ENCODE data around the gene TCF25.

The TCF25 gene

GRCh38 chr16:89827383-89828198 lies 45.8 kb upstream of the TCF25 start (continued):
- TF ChIP-seq ZNF513 (tag by site-specific recombination; IDR thresholded peaks at IDR 0.05), result no peak

GRCh38 chr16:89828199-89828869 lies 45.1 kb upstream of the TCF25 start, which contains the start of gene SPIRE2:
Gene SPIRE2, plus strand, starts transcription at chr16:89828475. Its CDS starts 76 bp downstream, at chr16:89828551.
- no peaks in the 10 kb centered on the region for H3K9me3 ChIP-seq (ENCODE audit: control insufficient read depth, insufficient read depth, low read depth, low read length)
- CTCF ChIA-PET, result interaction anchor here (0.7 kb wide), 1 partner anchor 8 kb away, joined by 5 read pairs; no protein-coding TSS in a partner anchor
- H3K36me3 ChIP-seq (ENCODE audit: control insufficient read depth in 2 of 2, insufficient read depth in 1 of 2, low read length in 2 of 2), result peaks cover 0 to 8% of the 10 kb centered on the region in 2 experiments; a peak in 1 of 3 replicates
- peak within 1 kb of the TSS; percentile 51 for H3K4me3 ChIP-seq (ENCODE audit: low read depth, low read length)
- TF ChIP-seq WT1 (tag by site-specific recombination; IDR thresholded peaks at IDR 0.05) (no peak), KLF9 (tag by site-specific recombination; IDR thresholded peaks at IDR 0.05; ENCODE audit: low read depth) (no peak), ZNF660 (tag by site-specific recombination; IDR thresholded peaks at IDR 0.05) (no peak), PBX3 (CRISPR knock-in tag; IDR thresholded peaks at IDR 0.05) (0 out of 2 replicates have a peak, but pooled peaks have one; percentile 25), ZNF585B (tag by site-specific recombination; IDR thresholded peaks at IDR 0.05) (no peak), ZNF600 (tag by site-specific recombination; IDR thresholded peaks at IDR 0.05) (no peak), ZNF248 (tag by site-specific recombination; IDR thresholded peaks at IDR 0.05) (no peak), ZNF677 (tag by site-specific recombination; IDR thresholded peaks at IDR 0.05) (0 out of 2 replicates have a peak, but pooled peaks have one; percentile 30), ZNF621 (tag by site-specific recombination; IDR thresholded peaks at IDR 0.05) (no peak), PRDM4 (tag by site-specific recombination; IDR thresholded peaks at IDR 0.05) (no peak), ZFHX2 (tag by site-specific recombination; conservative IDR thresholded peaks at IDR 0.05) (no peak), ZBTB44 (tag by site-specific recombination; IDR thresholded peaks at IDR 0.05) (0 out of 2 replicates have a peak, but pooled peaks have one; percentile 40), ZNF184 (tag by site-specific recombination; IDR thresholded peaks at IDR 0.05) (no peak)
- POLR2A ChIA-PET, result interaction anchor here (1.2 to 2.1 kb wide), 3 partner anchors 14 to 32 kb away, joined by 3 to 7 read pairs (median 5); no protein-coding TSS in a partner anchor
- H3K4me1 ChIP-seq (ENCODE audit: control insufficient read depth, insufficient read depth, low read length), result peaks cover 9% of the 10 kb centered on the region
- H3K27ac ChIP-seq (ENCODE audit: extremely low read depth, low read depth, low read length), result peak within 1 kb of the TSS; percentile 84; the same call in 1 of the 2 replicates

All from HEK293 (cell line).